ENCODE results near the gene LYST.
"Not testable (repeated sequence)": the region's sequence is repeated elsewhere in the genome, so short reads cannot be mapped to it uniquely, and the experiment has no call there.

The LYST gene

DNA sequence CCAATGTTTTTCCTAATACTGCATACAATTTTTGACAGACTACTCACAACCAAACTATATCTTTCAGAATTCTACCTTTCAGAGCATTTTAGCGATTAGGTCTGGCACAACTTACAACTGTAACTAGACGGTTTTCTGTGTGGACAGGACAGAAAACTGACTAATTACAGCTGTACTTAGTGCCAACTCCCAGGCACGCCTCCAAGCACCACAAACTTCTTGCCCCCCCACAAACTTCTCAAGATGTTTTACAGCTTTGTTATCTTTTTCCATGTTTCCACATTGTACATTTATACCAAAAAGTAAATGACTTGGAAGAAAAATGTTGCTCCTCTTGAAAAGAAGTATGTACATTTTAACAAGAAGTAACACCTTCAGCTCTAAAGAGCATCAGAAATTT is 13.8 kb downstream of the LYST start:
- no peak for DNase-seq (ENCODE audit: low read depth in 1 of 2, low spot score in 1 of 2)
- H3K27ac ChIP-seq (replicated peaks), result peak overlapping the region; percentile 25
- TF ChIP-seq, protein P1, sequence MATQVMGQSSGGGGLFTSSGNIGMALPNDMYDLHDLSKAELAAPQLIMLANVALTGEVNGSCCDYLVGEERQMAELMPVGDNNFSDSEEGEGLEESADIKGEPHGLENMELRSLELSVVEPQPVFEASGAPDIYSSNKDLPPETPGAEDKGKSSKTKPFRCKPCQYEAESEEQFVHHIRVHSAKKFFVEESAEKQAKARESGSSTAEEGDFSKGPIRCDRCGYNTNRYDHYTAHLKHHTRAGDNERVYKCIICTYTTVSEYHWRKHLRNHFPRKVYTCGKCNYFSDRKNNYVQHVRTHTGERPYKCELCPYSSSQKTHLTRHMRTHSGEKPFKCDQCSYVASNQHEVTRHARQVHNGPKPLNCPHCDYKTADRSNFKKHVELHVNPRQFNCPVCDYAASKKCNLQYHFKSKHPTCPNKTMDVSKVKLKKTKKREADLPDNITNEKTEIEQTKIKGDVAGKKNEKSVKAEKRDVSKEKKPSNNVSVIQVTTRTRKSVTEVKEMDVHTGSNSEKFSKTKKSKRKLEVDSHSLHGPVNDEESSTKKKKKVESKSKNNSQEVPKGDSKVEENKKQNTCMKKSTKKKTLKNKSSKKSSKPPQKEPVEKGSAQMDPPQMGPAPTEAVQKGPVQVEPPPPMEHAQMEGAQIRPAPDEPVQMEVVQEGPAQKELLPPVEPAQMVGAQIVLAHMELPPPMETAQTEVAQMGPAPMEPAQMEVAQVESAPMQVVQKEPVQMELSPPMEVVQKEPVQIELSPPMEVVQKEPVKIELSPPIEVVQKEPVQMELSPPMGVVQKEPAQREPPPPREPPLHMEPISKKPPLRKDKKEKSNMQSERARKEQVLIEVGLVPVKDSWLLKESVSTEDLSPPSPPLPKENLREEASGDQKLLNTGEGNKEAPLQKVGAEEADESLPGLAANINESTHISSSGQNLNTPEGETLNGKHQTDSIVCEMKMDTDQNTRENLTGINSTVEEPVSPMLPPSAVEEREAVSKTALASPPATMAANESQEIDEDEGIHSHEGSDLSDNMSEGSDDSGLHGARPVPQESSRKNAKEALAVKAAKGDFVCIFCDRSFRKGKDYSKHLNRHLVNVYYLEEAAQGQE (IDR thresholded peaks at IDR 0.05; ENCODE audit: insufficient replicate concordance, low read depth), result no peak
- TF ChIP-seq CTCF (IDR thresholded peaks at IDR 0.05; ENCODE audit: insufficient read depth, low read length) (no peak), GABPA (IDR thresholded peaks at IDR 0.05; ENCODE audit: low read depth) (no peak), SPI1 (IDR thresholded peaks at IDR 0.05; ENCODE audit: borderline replicate concordance, low read depth) (no peak), POLR2AphosphoS5 (IDR thresholded peaks at IDR 0.05; ENCODE audit: low read depth) (no peak)
- H3K4me3 ChIP-seq (replicated peaks; ENCODE audit: insufficient read depth, low read length), result no peak overlapping the region
- no peaks in the 10 kb centered on the region for H3K27me3 ChIP-seq (ENCODE audit: insufficient read depth, poor library complexity, severe bottlenecking)

- H3K4me3 ChIP-seq (replicated peaks; ENCODE audit: insufficient read depth, low read length), result no peak overlapping the region
- H3K27ac ChIP-seq (replicated peaks), result peak overlapping the region; percentile 25
- H3K27me3 ChIP-seq (ENCODE audit: insufficient read depth, poor library complexity, severe bottlenecking), result no peaks in the 10 kb centered on the region
- DNase-seq (ENCODE audit: low read depth in 1 of 2, low spot score in 1 of 2), result peak in 1 of 2 experiments; percentile 31
- TF ChIP-seq POLR2AphosphoS5 (IDR thresholded peaks at IDR 0.05; ENCODE audit: low read depth) (peak; percentile 18; the same call in 1 of the 2 replicates), GABPA (IDR thresholded peaks at IDR 0.05; ENCODE audit: low read depth) (no peak), SPI1 (IDR thresholded peaks at IDR 0.05; ENCODE audit: borderline replicate concordance, low read depth) (no peak)
- TF ChIP-seq, protein P1 (IDR thresholded peaks at IDR 0.05; ENCODE audit: insufficient replicate concordance, low read depth), result no peak
Observed at GRCh38 chr1:235851939-235852338, 14.8 kb downstream of the LYST start.

GRCh38 chr1:235848251-235848650 is 18.5 kb downstream of the LYST start:
- not testable (repeated sequence) for H3K4me3 ChIP-seq (replicated peaks; ENCODE audit: insufficient read depth, low read length); H3K27me3 ChIP-seq (ENCODE audit: insufficient read depth, poor library complexity, severe bottlenecking); H3K27ac ChIP-seq (replicated peaks); DNase-seq (ENCODE audit: low read depth in 1 of 2, low spot score in 1 of 2)

DNA sequence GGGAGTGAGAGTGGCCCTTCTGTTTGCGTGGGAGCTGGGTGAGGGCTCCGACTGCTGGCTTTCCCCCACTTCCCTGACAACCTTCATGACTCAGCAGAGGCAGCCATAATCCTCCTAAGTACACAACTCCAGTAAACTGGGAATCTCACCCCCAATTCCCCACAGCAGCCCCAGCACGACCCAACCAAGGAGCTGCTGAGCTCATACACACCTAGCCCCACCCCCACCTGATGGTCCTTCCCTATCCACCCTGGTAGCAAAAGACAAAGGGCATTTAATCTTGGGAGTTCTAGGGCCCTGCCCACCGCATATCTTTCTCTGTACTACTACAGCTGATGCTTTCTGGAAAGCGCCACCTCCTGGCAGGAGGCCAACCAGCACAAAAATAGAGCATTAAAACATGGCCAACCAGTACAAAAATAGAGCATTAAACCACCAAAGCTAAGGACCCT is 21.0 kb downstream of the LYST start:
- H3K27ac ChIP-seq (replicated peaks), result peak overlapping the region; percentile 59
- peak in 1 of 2 experiments; percentile 46 for DNase-seq (ENCODE audit: low read depth in 1 of 2, low spot score in 1 of 2)
- H3K4me3 ChIP-seq (replicated peaks; ENCODE audit: insufficient read depth, low read length); H3K27me3 ChIP-seq (ENCODE audit: insufficient read depth, poor library complexity, severe bottlenecking): not testable (repeated sequence)
- TF ChIP-seq POLR2AphosphoS5 (IDR thresholded peaks at IDR 0.05; ENCODE audit: low read depth), result 0 out of 2 replicates have a peak, but pooled peaks have one; percentile 18

DNA sequence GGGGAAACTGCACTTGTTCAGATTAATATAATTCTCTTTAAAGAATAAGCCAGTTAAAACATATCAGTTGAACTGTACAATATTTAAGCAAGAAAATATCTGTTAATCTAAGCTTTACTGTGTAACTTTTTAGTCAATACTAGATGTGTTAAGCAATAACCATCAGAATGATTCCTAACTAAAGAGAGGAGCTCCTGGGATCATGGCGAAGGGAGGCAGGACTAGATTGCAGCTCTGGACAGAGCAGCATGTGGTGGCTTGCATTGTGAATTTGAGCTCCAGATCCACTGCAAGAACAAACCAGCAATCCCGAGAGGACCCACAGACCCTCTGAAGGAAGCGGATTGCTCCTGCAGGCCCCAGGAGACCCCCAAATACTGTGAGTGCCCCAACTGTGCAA is 21.9 kb downstream of the LYST start:
- TF ChIP-seq POLR2AphosphoS5 (IDR thresholded peaks at IDR 0.05; ENCODE audit: low read depth) (no peak), GABPA (IDR thresholded peaks at IDR 0.05; ENCODE audit: low read depth) (no peak), SPI1 (IDR thresholded peaks at IDR 0.05; ENCODE audit: borderline replicate concordance, low read depth) (no peak), CTCF (IDR thresholded peaks at IDR 0.05; ENCODE audit: insufficient read depth, low read length) (no peak)
- TF ChIP-seq, protein P1 (IDR thresholded peaks at IDR 0.05; ENCODE audit: insufficient replicate concordance, low read depth), result no peak
- Histone ChIP-seq H3K27me3 (ENCODE audit: insufficient read depth, poor library complexity, severe bottlenecking) (no peaks in the 10 kb centered on the region), H3K4me3 (replicated peaks; ENCODE audit: insufficient read depth, low read length) (no peak overlapping the region), H3K27ac (replicated peaks) (peak overlapping the region; percentile 59)
- no peak for DNase-seq (ENCODE audit: low read depth in 1 of 2, low spot score in 1 of 2)
